Measurements from ENCODE around the gene TRMT44.

GRCh38 chr4:8508266-8508665 lies 67.7 kb downstream of the TRMT44 start:
- TF ChIP-seq POLR2AphosphoS5 (IDR thresholded peaks at IDR 0.05; ENCODE audit: borderline replicate concordance, low read depth, low read length) (no peak), EZH2 (IDR thresholded peaks at IDR 0.05) (no peak), FOXP2 (optimal IDR thresholded peaks at IDR 0.05; ENCODE audit: control extremely low read depth, extremely low read length, insufficient read depth) (no peak)
